Heart right ventricle (tissue), 16 donors: ENCODE measurements around the gene PEAK3. TPM values are rescaled to one million over a fixed set of nuclear protein-coding genes. Genes with fewer than 3 reads are reported as not detected.
A peak's percentile ranks its signal among the peaks of the same experiment; 100 is the strongest.

Experiments
- ATAC-seq, 8 donors: fragments of 200-7000 bp; cut with Tn5 transposase; one replicate each; pipeline ENCODE4 v1.9.1; 2020; ENCODE audit warnings: mild to moderate bottlenecking in 8 of 8, moderate library complexity in 8 of 8, moderate number of reproducible peaks in 1 of 8
- DNase-seq, 2 donors: peaks; one replicate each; pipeline ENCODE4 v3.0.0-alpha.2; 2020
- H3K27ac ChIP-seq, 10 donors: fragments of 200-600 bp; sonication (generic) in 2 of 10; one replicate each; pipeline versions ENCODE4 v1.5.0 to v1.8.0; 2020 to 2022; ENCODE audit warnings: mild to moderate bottlenecking in 3 of 10
- H3K27me3 ChIP-seq, 7 donors: fragments of 200-600 bp; one replicate each; pipeline ENCODE4 v1.8.0; 2021 to 2022; ENCODE audit warnings: mild to moderate bottlenecking in 2 of 7
- H3K36me3 ChIP-seq, 9 donors: fragments of 200-600 bp; sonication (generic) in 1 of 9; one replicate each; pipeline versions ENCODE4 v1.5.0 to v1.8.0; 2020 to 2022; ENCODE audit warnings: mild to moderate bottlenecking in 2 of 9
- H3K4me1 ChIP-seq, 9 donors: fragments of 200-600 bp; sonication (generic) in 1 of 9; one replicate each; pipeline versions ENCODE4 v1.5.0 to v1.8.0; 2020 to 2022; ENCODE audit warnings: mild to moderate bottlenecking in 4 of 9
- H3K4me3 ChIP-seq, 10 donors: fragments of 200-600 bp; sonication (generic) in 2 of 10; one replicate each; pipeline versions ENCODE4 v1.5.0 to v1.8.0; 2020 to 2022; ENCODE audit warnings: mild to moderate bottlenecking in 7 of 10, moderate library complexity in 2 of 10
- H3K9me3 ChIP-seq, 11 donors: fragments of 200-600 bp in 10 of 11; sonication (generic) in 2 of 11; one replicate each; pipeline versions ENCODE4 v1.5.0 to v1.8.0; 2013 to 2022; ENCODE audit warnings: mild to moderate bottlenecking in 2 of 11, control low read depth in 1 of 11, moderate library complexity in 1 of 11
- CTCF ChIP-seq, 9 donors: fragments of 200-600 bp; sonication (generic) in 2 of 9; IDR thresholded peaks; one replicate each; pipeline versions ENCODE4 v1.5.0 to v1.8.0; 2021 to 2022; ENCODE audit warnings: antibody characterized with exemption in 9 of 9, mild to moderate bottlenecking in 5 of 9, moderate library complexity in 1 of 9
- WGBS, 2 donors: extraction: QIAGEN DNeasy Blood & Tissue Kit; methylation state at CpG; one replicate each; pipeline ENCODE4 v1.1.7; 2013; ENCODE audit warnings: inconsistent platforms in 1 of 2; 5-methylcytosine and 5-hydroxymethylcytosine counted together
- intact Hi-C, 10 donors: fragments of 100-400 bp; cut with DNase I; formaldehyde crosslinking; loops; one replicate each; pipeline versions ENCODE4 v1.11.1 to v1.14.2; 2022
- polyA plus RNA-seq, 2 donors: library from polyadenylated mRNA; stranded (reverse); fragments of 200-250 nt; gene quantifications; one replicate each; pipeline ENCODE4 v1.2.3, GENCODE V29; 2013
- total RNA-seq, 10 donors: library from RNA; stranded (reverse); fragmentation: NEBNext Ultra II Directional in 3 of 10; extraction: Animal tissue kit (Norgen Biotek cat#: 25700) in 3 of 10; gene quantifications; one replicate each; pipeline versions ENCODE4 v1.2.1 to v1.2.4, GENCODE V29; 2021 to 2023
- donor health status: Arrhythmogenic right ventricular cardiomyopathy.
- donor health status: ischemic (EF 13 %, LVEDD 7.1; RV severe dilation, severe dysfunction).
- donor health status: healthy with polysubstance abuse.
- donor health status: DM: no; HTN: yes; CAD: no.
- donor health status: DM: no; HTN: no; CAD: no.
- donor health status: ischemic (EF 25% LVEDD 6.9; RV normal size, moderate dysfunction).
- donor health status: ischemic (EF 25% LVEDD 5.7; RV mildly dilated, moderate dysfunction).
- donor health status: healthy.
- donor health status: DM: yes; HTN: yes; CAD: no.
- donor health status: Ischemic cardiomyopathy.
- donor health status: ischemic (EF 35%, LVEDD 5.7; RV mildly dilated, moderate dysfunction).
- donor health status: nonischemic (EF 11% LVEDD 7.7; RV severe dilation, severe dysfunction).
- donor health status: DM: yes; HTN: yes; CAD: no.
- donor health status: PGD.
- donor health status: ischemic (EF 29% LVEDD 5.4; RV normal size, mild dysfunction).
- donor health status: nonischemic (EF 23%, LVEDD 6.1; RV moderate dilation, normal function).

Gene PEAK3
- total and polyA plus RNA-seq, 12 donors = 0.11 to 1.1 (median 0.19) TPM

- peak overlapping the region in 3 of 10 donors; percentile 3 to 20 (median 5) for H3K4me3 ChIP-seq
- peaks cover 19 to 55% (median 49%) of the 10 kb centered on the region in 9 donors for H3K4me1 ChIP-seq
- DNase-seq = peak in 1 of 2 donors; percentile 56
- no peak for TF ChIP-seq CTCF (IDR thresholded peaks at IDR 0.05)
- 63 to 72% methylated on average over 65 to 74 of the region's 74 CpGs for WGBS, 2 donors
- H3K27me3 ChIP-seq = no peaks in the 10 kb centered on the region
- peak in 4 of 8 donors; percentile 5 to 20 (median 16) for ATAC-seq
- intact Hi-C loops = loop anchor here in 8 of 10 donors (2.0 to 10.0 kb wide), 6 partner anchors 41 to 121 kb away; partner anchors contain the start of genes AP3D1 (in 2 of the 8) and DOT1L (in 1 of the 8)
- no peaks in the 10 kb centered on the region for H3K9me3 ChIP-seq
- peaks cover 0 to 56% (median 14%) of the 10 kb centered on the region in 9 donors for H3K36me3 ChIP-seq
- H3K27ac ChIP-seq = peak overlapping the region in 7 of 10 donors; percentile 11 to 56 (median 44)
Measured at GRCh38 chr19:2275588-2276428, 6.2 kb downstream of the PEAK3 start.

GRCh38 chr19:2274931-2275535 is 6.9 kb downstream of the PEAK3 start:
- Histone ChIP-seq H3K4me3 (no peak overlapping the region), H3K4me1 (peaks cover 19 to 55% (median 49%) of the 10 kb centered on the region in 9 donors), H3K27ac (peak overlapping the region in 7 of 10 donors; percentile 11 to 56 (median 44)), H3K9me3 (no peaks in the 10 kb centered on the region), H3K27me3 (no peaks in the 10 kb centered on the region), H3K36me3 (peaks cover 0 to 56% (median 14%) of the 10 kb centered on the region in 9 donors)
- peak; percentile 60 to 68 for DNase-seq
- peak; percentile 9 to 67 (median 64) for TF ChIP-seq CTCF (IDR thresholded peaks at IDR 0.05)
- ATAC-seq = peak in 7 of 8 donors; percentile 10 to 49 (median 31)
- 47 to 55% methylated on average over 16 of the region's 16 CpGs for WGBS, 2 donors
- intact Hi-C loops = loop anchor here (2.0 to 10.0 kb wide), 9 partner anchors 38 to 120 kb away; partner anchors contain the start of genes AP3D1 (in 2 of the 10), PLEKHJ1 (in 2 of the 10), SF3A2 (in 2 of the 10) and DOT1L (in 1 of the 10)

DNA sequence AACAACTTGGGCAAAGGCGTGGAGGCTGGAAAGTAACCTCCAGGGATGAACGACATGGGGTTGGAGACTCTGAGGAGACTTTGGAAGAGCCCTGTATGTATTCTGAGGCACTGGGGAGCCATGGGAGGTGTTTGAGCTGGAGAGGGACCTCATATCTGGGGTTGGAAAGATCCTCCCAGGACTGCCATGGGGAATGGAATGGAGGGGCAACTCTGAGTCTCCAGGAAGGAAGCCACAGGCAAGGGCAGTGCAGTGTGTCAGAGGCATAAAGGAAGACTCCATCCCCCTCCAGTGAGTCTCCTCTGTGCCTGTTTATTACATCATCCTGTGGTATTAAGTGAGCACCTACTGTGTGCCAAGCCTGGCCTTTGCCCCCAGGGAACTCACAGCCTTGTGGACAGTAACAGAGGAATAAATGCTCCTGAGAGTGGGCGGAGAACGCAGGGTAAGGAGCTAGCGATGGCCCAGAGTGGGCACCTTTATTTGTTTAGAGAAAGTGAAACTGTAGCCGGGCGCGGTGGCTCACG is 7.7 kb downstream of the PEAK3 start:
- no peak for ATAC-seq
- no peak for DNase-seq
- no peaks in the 10 kb centered on the region for H3K9me3 ChIP-seq
- intact Hi-C loops = loop anchor here (2.0 to 10.0 kb wide), 7 partner anchors 37 to 121 kb away; partner anchors contain the start of genes AP3D1 (in 2 of the 10), PLEKHJ1 (in 2 of the 10) and SF3A2 (in 2 of the 10)
- H3K4me3 ChIP-seq = peak overlapping the region in 6 of 10 donors; percentile 24 to 100 (median 98)
- H3K4me1 ChIP-seq = peaks cover 19 to 55% (median 49%) of the 10 kb centered on the region in 9 donors
- no peaks in the 10 kb centered on the region for H3K27me3 ChIP-seq
- TF ChIP-seq CTCF (IDR thresholded peaks at IDR 0.05) = no peak
- H3K27ac ChIP-seq = peak overlapping the region in 8 of 10 donors; percentile 47 to 100 (median 76)
- 88 to 90% methylated on average over 9 of the region's 9 CpGs for WGBS, 2 donors
- peaks cover 0 to 56% (median 14%) of the 10 kb centered on the region in 9 donors for H3K36me3 ChIP-seq
